OCI-LY7 (cell line): ENCODE measurements around the gene UCN. TPM values are rescaled to one million over a fixed set of nuclear protein-coding genes. Genes with fewer than 3 reads are reported as not detected.
"Not testable (repeated sequence)": the region's sequence is repeated elsewhere in the genome, so short reads cannot be mapped to it uniquely, and the experiment has no call there.

ENCODE experiments used
- BruUV-seq: library from RNA; stranded (reverse); fragments of 400-500 nt; replicated peaks from 2 replicates; lab custom pipeline; 2021; lab: Mats Ljungman, UMichigan
- CTCF ChIA-PET: fragments of 300-600 bp; sonication (Branson Sonifier 250); formaldehyde crosslinking; loops from one replicate; lab custom pipeline; 2022; ENCODE audit warnings: antibody characterized with exemption; ENCODE audit not compliant: unreplicated experiment; lab: Charles Lee
- POLR2A ChIA-PET: fragments of 300-600 bp; sonication (Branson Sonifier 250); formaldehyde crosslinking; loops from one replicate; lab custom pipeline; 2022; ENCODE audit warnings: antibody characterized with exemption; lab: Charles Lee
- DNase-seq: peaks from one replicate; pipeline ENCODE4 v3.0.0-alpha.2; 2015; ENCODE audit warnings: low spot score
- H2AFZ ChIP-seq: fragments of 200-600 bp; sonication (generic), shearing (Covaris generic); 2 replicates; pipeline ENCODE4 v1.6.1; 2014; ENCODE audit warnings: mild to moderate bottlenecking, antibody characterized with exemption, low read length, moderate library complexity
- H3K27ac ChIP-seq: fragments of 200-600 bp; sonication (generic); 2 replicates; pipeline ENCODE4 v1.5.1; 2014; ENCODE audit warnings: mixed run types, low read depth, mild to moderate bottlenecking, moderate library complexity, low read length, inconsistent platforms; ENCODE audit not compliant: poor library complexity, severe bottlenecking
- H3K36me3 ChIP-seq: fragments of 200-600 bp; sonication (generic); 2 replicates; pipeline ENCODE4 v1.6.1; 2014; ENCODE audit warnings: mild to moderate bottlenecking, antibody characterized with exemption, low read length, moderate library complexity, mixed read lengths; ENCODE audit not compliant: insufficient read depth
- H3K4me1 ChIP-seq: fragments of 200-600 bp; sonication (generic); 2 replicates; pipeline ENCODE4 v1.5.1; 2014; ENCODE audit warnings: mild to moderate bottlenecking, low read length; ENCODE audit not compliant: insufficient read depth, poor library complexity, severe bottlenecking
- H3K4me2 ChIP-seq: fragments of 200-600 bp; sonication (generic); 2 replicates; pipeline ENCODE4 v1.6.1; 2014; ENCODE audit warnings: mild to moderate bottlenecking, low read length
- H3K4me3 ChIP-seq: fragments of 200-600 bp; sonication (generic); 2 replicates; pipeline ENCODE4 v1.5.1; 2014; ENCODE audit warnings: mild to moderate bottlenecking, low read depth, low read length; ENCODE audit not compliant: poor library complexity, severe bottlenecking
- H3K79me2 ChIP-seq: fragments of 200-600 bp; sonication (generic); 2 replicates; pipeline ENCODE4 v1.6.1; 2016; ENCODE audit warnings: low read depth, mild to moderate bottlenecking, low read length, moderate library complexity, mixed read lengths; ENCODE audit not compliant: insufficient read depth
- H3K9me2 ChIP-seq: fragments of 200-600 bp; sonication (generic); 2 replicates; pipeline ENCODE4 v1.6.1; 2016; ENCODE audit warnings: mild to moderate bottlenecking, low read length, mixed read lengths; ENCODE audit not compliant: insufficient read depth
- H3K9me3 ChIP-seq: fragments of 200-600 bp; sonication (generic); 2 replicates; pipeline ENCODE4 v1.6.1; 2014; ENCODE audit warnings: mild to moderate bottlenecking, mixed run types, low read length, mixed read lengths
- H4K20me1 ChIP-seq: fragments of 200-600 bp; sonication (generic); 2 replicates; pipeline ENCODE4 v1.6.1; 2014; ENCODE audit warnings: mild to moderate bottlenecking, antibody characterized with exemption, low read length, moderate library complexity, mixed read lengths; ENCODE audit not compliant: insufficient read depth
- EZH2phosphoT487 ChIP-seq: fragments of 200-600 bp; sonication (generic); IDR thresholded peaks from 2 replicates; pipeline ENCODE4 v1.6.1; 2018; ENCODE audit warnings: low read depth, borderline replicate concordance, mild to moderate bottlenecking, mixed run types, antibody characterized with exemption, low read length, moderate library complexity, mixed read lengths
- intact Hi-C: fragments of 100-400 bp; cut with micrococcal nuclease; formaldehyde crosslinking; loops from one replicate; pipeline ENCODE4 v1.10.0; 2022; ENCODE audit not compliant: unreplicated experiment
- total RNA-seq, 2 experiments: library from RNA; depleted of rRNA in 1 of 2; stranded (reverse); fragments of >200 nt in 1 of 2; shearing (Covaris generic) in 1 of 2; gene quantifications; 2 replicates each; pipeline ENCODE4 v1.2.3, GENCODE V29; 2014 to 2022
- TF ChIP-seq, protein P1 (sequence below): fragments of 200-600 bp; sonication (generic); conservative IDR thresholded peaks from 2 replicates; pipeline ENCODE4 v1.5.1; 2014; ENCODE audit warnings: mild to moderate bottlenecking, antibody characterized with exemption, low read length, moderate library complexity, mixed read lengths

Gene UCN
- total RNA-seq, 2 experiments from 2014 or later: 6.4 to 7.2 TPM

DNA sequence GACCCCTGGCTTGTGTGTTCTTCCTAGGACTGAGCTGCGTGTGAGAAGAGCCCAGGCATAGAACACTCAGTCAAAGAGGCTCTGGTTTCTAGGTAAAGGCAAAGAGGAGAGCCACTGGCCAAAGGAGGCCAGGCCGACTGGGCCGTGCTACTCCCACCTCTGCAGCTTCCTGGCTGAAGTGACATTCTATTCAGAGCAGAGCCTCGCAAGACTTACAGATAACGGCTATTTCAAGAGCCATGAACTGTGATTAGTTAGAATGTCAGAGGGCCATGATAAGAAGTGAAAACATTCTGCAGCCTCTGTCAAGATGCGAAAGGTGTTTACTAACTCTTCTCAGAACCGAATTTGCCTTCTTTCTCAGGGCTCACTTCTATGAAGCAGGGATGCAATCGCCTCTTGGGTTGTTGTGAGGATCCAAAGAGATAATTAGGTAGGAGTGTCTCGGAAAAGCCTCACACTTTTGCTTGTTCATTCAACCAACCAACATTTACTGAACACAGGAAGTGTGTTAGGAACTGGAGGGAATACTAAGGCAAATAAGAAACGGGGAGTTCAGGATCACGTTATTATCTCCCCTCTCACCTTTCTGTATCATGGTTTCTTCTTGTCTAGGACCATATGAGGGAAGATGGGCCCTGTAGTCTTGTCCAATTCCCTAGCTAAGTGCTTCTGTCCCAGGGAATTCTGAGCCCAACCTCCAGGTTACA, 36.5 kb downstream of the UCN start:
- no peaks in the 10 kb centered on the region for H3K9me2 ChIP-seq
- no TSS peak for BruUV-seq
- no peaks in the 10 kb centered on the region for H3K36me3 ChIP-seq
- no peaks in the 10 kb centered on the region for H3K9me3 ChIP-seq
- H3K4me3 ChIP-seq: no peak overlapping the region
- intact Hi-C loops: no loop called here
- POLR2A ChIA-PET: interaction anchor here (0.6 to 1.9 kb wide), 8 partner anchors 8 to 75 kb away, joined by 3 to 9 read pairs (median 4); partner anchors contain the start of gene TRIM54
- H3K79me2 ChIP-seq: no peaks in the 10 kb centered on the region
- H3K4me1 ChIP-seq: peaks cover 39% of the 10 kb centered on the region
- H4K20me1 ChIP-seq: no peaks in the 10 kb centered on the region
- no peak overlapping the region for H3K27ac ChIP-seq
- TF ChIP-seq EZH2phosphoT487: no peak
- TF ChIP-seq, protein P1, sequence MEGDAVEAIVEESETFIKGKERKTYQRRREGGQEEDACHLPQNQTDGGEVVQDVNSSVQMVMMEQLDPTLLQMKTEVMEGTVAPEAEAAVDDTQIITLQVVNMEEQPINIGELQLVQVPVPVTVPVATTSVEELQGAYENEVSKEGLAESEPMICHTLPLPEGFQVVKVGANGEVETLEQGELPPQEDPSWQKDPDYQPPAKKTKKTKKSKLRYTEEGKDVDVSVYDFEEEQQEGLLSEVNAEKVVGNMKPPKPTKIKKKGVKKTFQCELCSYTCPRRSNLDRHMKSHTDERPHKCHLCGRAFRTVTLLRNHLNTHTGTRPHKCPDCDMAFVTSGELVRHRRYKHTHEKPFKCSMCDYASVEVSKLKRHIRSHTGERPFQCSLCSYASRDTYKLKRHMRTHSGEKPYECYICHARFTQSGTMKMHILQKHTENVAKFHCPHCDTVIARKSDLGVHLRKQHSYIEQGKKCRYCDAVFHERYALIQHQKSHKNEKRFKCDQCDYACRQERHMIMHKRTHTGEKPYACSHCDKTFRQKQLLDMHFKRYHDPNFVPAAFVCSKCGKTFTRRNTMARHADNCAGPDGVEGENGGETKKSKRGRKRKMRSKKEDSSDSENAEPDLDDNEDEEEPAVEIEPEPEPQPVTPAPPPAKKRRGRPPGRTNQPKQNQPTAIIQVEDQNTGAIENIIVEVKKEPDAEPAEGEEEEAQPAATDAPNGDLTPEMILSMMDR: no peak
- CTCF ChIA-PET: no interaction called here
- H2AFZ ChIP-seq: peak overlapping the region; percentile 33; the same call in 1 of the 2 replicates
- no peak for DNase-seq
- no peak overlapping the region; the same call in 1 of the 2 replicates for H3K4me2 ChIP-seq

DNA sequence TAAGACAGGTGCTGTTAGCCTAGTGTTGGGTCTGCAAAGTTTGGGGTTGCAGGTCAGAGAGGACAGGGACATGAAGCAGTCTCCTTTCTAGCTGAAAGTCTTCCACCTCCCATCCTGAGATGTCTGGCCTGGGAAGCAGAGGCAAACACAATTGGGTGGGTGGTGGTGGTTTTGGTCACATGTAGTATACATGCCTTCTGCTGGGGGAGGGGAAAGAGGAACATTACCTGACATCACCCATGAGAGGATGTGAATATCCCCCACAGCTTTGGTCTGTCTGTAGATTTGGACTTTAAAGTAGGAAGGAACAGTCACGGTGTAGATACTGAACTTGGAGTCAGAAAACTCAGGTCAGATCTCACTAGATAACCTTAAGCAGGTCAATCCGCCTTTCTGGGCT, 37.6 kb downstream of the UCN start:
- no peak for TF ChIP-seq EZH2phosphoT487
- TF ChIP-seq, protein P1: no peak

DNA sequence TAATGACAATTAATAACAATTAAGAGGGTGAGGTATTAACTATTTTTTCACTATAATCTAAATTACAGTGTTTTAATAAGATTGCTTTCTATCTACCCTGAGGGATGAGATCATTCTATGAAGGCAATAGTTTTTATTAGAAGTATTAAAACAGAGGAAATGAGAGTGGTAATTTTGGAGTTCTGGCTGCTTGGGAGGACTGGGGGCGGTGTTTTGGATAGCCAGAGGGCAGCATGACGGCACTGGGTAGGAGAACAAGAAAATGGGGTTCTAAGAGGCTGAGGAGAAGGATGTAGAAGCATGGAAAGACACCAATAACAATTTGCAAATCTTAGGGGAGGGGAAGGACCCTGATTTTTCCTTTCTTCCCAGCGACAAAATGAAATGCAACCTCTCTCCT, 38.1 kb downstream of the UCN start:
- no peak for DNase-seq
- POLR2A ChIA-PET: interaction anchor here (1.0 to 1.3 kb wide), 2 partner anchors 9 to 17 kb away, joined by 4 to 10 read pairs; no protein-coding TSS in a partner anchor
- H3K79me2 ChIP-seq: no peaks in the 10 kb centered on the region
- H2AFZ ChIP-seq: 0 out of 2 replicates have a peak overlapping the region, but pooled peaks have one; percentile 33
- H3K36me3 ChIP-seq: no peaks in the 10 kb centered on the region
- intact Hi-C loops: no loop called here
- no peaks in the 10 kb centered on the region for H3K9me3 ChIP-seq
- H3K4me2 ChIP-seq: no peak overlapping the region
- peaks cover 47% of the 10 kb centered on the region for H3K4me1 ChIP-seq
- no peaks in the 10 kb centered on the region for H3K9me2 ChIP-seq
- TF ChIP-seq EZH2phosphoT487: no peak
- TF ChIP-seq, protein P1: no peak
- no peak overlapping the region for H3K4me3 ChIP-seq
- no peak overlapping the region for H3K27ac ChIP-seq
- no peaks in the 10 kb centered on the region for H4K20me1 ChIP-seq
- no TSS peak for BruUV-seq
- CTCF ChIA-PET: no interaction called here

More for the DNA sequence above, 37.6 kb downstream of the UCN start:
- H3K4me3 ChIP-seq: no peak overlapping the region
- POLR2A ChIA-PET: interaction anchor here (0.7 to 1.9 kb wide), 4 partner anchors 9 to 22 kb away, joined by 3 to 10 read pairs (median 6); no protein-coding TSS in a partner anchor
- no peaks in the 10 kb centered on the region for H3K79me2 ChIP-seq
- no peaks in the 10 kb centered on the region for H3K36me3 ChIP-seq
- intact Hi-C loops: no loop called here
- peaks cover 42% of the 10 kb centered on the region for H3K4me1 ChIP-seq
- no peak overlapping the region for H3K27ac ChIP-seq
- no TSS peak for BruUV-seq
- H3K4me2 ChIP-seq: peak overlapping the region; percentile 14
- H3K9me2 ChIP-seq: no peaks in the 10 kb centered on the region
- peak; percentile 43 for DNase-seq
- no peaks in the 10 kb centered on the region for H4K20me1 ChIP-seq
- H3K9me3 ChIP-seq: no peaks in the 10 kb centered on the region
- CTCF ChIA-PET: no interaction called here
- H2AFZ ChIP-seq: peak overlapping the region; percentile 33; the same call in 1 of the 2 replicates

DNA sequence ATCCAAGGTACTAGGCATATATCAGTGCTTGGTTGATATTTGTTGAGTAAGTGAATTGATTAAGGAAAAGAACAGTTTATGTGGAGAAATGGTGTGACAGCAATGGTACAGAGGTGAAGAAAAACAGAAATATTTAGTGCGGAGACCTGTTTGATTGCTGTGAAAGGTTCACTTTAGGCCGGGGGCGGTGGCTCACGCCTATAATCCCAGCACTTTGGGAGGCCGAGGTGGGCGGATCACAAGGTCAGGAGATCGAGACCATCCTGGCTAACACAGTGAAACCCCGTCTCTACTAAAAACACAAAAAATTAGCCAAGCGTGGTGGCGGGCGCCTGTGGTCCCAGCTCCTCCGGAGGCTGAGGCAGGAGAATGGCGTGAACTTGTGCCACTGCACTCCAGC, 39.9 kb downstream of the UCN start:
- H3K4me2 ChIP-seq, H3K27ac ChIP-seq, H2AFZ ChIP-seq, POLR2A ChIA-PET, DNase-seq, intact Hi-C loops, CTCF ChIA-PET, BruUV-seq, H3K79me2 ChIP-seq, H3K9me2 ChIP-seq, H3K36me3 ChIP-seq, H3K9me3 ChIP-seq, H4K20me1 ChIP-seq, H3K4me3 ChIP-seq: not testable (repeated sequence)
- peaks cover 65% of the 10 kb centered on the region for H3K4me1 ChIP-seq
